ENCODE measurements around the gene NADSYN1. TPM values are rescaled to one million over a fixed set of nuclear protein-coding genes. Genes with fewer than 3 reads are reported as not detected.

NADSYN1 gene
- total RNA-seq, 1 donor from 2014 or later = 55.4 TPM

DNA sequence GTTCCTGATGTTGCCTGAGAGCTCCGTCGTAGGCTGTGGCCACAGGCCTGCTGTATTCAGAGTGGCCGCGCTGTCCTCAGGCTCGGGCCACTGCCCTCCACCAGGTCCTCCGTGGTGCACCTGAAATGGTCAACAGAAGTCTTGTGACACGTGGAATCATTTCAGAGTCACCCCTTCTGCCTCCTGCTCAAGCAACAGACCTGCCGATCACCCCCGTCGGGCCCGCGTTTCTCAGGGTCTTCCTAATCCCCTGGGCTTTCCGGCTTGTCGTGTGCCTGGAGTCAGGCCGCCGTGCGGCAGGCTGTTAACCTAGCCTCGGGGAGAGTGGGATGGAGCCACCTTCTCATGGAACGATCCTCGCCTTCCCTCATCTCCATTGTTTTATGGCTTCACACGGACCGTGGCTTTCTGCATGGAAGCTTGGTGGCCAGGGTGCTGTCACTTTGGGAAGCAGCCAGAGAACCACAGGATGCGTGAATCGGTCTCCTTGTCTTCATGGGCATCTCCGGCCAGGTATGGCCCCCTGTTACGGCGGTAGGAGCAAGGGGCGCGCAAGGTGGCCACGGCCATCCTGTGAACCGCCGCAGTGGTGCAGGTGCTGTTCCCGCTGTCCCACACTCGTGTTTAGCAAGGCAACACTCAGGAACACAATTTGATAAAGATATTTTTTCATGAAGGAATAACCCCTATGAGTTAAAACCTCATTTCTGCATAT, 24.1 kb downstream of the NADSYN1 start:
- H3K27ac Mint-ChIP-seq (ENCODE audit: unreplicated experiment) = no peak overlapping the region
- TF ChIP-seq, protein P1, sequence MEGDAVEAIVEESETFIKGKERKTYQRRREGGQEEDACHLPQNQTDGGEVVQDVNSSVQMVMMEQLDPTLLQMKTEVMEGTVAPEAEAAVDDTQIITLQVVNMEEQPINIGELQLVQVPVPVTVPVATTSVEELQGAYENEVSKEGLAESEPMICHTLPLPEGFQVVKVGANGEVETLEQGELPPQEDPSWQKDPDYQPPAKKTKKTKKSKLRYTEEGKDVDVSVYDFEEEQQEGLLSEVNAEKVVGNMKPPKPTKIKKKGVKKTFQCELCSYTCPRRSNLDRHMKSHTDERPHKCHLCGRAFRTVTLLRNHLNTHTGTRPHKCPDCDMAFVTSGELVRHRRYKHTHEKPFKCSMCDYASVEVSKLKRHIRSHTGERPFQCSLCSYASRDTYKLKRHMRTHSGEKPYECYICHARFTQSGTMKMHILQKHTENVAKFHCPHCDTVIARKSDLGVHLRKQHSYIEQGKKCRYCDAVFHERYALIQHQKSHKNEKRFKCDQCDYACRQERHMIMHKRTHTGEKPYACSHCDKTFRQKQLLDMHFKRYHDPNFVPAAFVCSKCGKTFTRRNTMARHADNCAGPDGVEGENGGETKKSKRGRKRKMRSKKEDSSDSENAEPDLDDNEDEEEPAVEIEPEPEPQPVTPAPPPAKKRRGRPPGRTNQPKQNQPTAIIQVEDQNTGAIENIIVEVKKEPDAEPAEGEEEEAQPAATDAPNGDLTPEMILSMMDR (IDR thresholded peaks at IDR 0.05) = no peak
- no peaks in the 10 kb centered on the region for H3K9me3 Mint-ChIP-seq (ENCODE audit: unreplicated experiment)
- H3K4me3 Mint-ChIP-seq (ENCODE audit: unreplicated experiment) = no peak overlapping the region
- peaks cover 39% of the 10 kb centered on the region for H3K36me3 Mint-ChIP-seq (ENCODE audit: unreplicated experiment)
- DNase-seq (ENCODE audit: extremely low spot score, unreplicated experiment) = no peak
- no peaks in the 10 kb centered on the region for H3K27me3 Mint-ChIP-seq (ENCODE audit: unreplicated experiment)
- H3K4me1 Mint-ChIP-seq (ENCODE audit: unreplicated experiment) = no peaks in the 10 kb centered on the region

DNA sequence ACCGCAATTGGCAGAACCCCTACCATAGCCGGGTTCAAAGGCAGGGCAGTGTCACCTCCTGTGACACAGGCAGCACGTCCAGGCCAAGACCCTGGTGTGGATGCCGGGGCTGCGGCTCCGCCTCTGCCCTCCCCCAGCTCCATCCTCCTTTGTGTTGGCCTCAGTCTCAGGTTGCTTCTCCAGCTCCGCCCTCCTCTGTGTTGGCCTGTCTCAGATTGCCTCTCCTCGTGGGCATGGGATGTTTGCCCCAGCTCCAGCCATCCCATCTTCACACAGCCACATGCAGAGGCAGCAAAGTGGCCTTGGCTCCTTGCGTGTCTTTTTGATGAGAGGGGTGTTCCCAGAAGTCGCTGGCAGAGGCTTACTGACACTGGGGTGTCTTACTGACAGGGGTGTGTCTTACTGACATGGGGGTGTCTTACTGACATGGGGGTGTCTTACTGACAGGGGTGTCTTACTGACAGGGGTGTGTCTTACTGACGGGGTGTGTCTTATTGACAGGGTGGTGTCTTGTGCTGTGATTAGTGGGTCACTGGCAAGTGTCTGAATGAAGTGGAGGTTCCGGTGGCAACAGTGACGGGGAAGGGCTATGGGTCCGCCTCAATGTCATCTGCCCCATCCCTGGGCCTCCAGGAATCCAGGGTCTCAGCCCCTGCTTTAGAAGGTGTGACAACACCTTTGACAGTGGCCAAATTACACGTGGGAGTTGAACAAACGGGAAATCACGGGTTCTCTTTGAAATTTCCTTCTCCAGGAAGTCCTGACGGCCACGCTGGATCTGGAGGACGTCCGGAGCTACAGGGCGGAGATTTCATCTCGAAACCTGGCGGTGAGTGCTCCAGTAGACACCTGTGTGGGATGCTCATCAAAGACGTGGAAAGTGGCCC, 24.9 kb downstream of the NADSYN1 start:
- peaks cover 33% of the 10 kb centered on the region for H3K36me3 Mint-ChIP-seq (ENCODE audit: unreplicated experiment)
- TF ChIP-seq, protein P1 (IDR thresholded peaks at IDR 0.05) = no peak
- H3K4me1 Mint-ChIP-seq (ENCODE audit: unreplicated experiment) = no peaks in the 10 kb centered on the region
- no peaks in the 10 kb centered on the region for H3K27me3 Mint-ChIP-seq (ENCODE audit: unreplicated experiment)
- H3K9me3 Mint-ChIP-seq (ENCODE audit: unreplicated experiment) = no peaks in the 10 kb centered on the region
- no peak overlapping the region for H3K27ac Mint-ChIP-seq (ENCODE audit: unreplicated experiment)
- H3K4me3 Mint-ChIP-seq (ENCODE audit: unreplicated experiment) = no peak overlapping the region
- no peak for DNase-seq (ENCODE audit: extremely low spot score, unreplicated experiment)

DNA sequence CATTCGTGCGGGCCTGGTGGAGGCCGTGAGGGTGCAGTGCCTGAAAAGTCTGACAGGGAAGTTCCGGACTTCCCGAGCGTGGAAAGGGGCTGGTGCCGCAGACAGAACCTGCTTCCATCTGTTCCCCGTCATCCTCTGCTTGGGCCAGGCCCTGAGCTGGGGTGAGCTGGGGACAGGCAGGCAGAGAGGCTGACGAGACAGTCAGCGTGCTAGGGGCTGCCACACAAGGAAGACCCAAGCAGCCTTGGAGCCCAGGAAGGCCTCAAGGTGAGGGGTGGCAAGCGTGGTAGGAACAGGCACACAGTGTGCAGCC, 25.5 kb downstream of the NADSYN1 start:
- H3K4me1 Mint-ChIP-seq (ENCODE audit: unreplicated experiment) = no peaks in the 10 kb centered on the region
- no peak overlapping the region for H3K4me3 Mint-ChIP-seq (ENCODE audit: unreplicated experiment)
- TF ChIP-seq, protein P1 (IDR thresholded peaks at IDR 0.05) = no peak
- H3K9me3 Mint-ChIP-seq (ENCODE audit: unreplicated experiment) = no peaks in the 10 kb centered on the region
- DNase-seq (ENCODE audit: extremely low spot score, unreplicated experiment) = no peak
- no peaks in the 10 kb centered on the region for H3K27me3 Mint-ChIP-seq (ENCODE audit: unreplicated experiment)
- peaks cover 35% of the 10 kb centered on the region for H3K36me3 Mint-ChIP-seq (ENCODE audit: unreplicated experiment)
- H3K27ac Mint-ChIP-seq (ENCODE audit: unreplicated experiment) = no peak overlapping the region

DNA sequence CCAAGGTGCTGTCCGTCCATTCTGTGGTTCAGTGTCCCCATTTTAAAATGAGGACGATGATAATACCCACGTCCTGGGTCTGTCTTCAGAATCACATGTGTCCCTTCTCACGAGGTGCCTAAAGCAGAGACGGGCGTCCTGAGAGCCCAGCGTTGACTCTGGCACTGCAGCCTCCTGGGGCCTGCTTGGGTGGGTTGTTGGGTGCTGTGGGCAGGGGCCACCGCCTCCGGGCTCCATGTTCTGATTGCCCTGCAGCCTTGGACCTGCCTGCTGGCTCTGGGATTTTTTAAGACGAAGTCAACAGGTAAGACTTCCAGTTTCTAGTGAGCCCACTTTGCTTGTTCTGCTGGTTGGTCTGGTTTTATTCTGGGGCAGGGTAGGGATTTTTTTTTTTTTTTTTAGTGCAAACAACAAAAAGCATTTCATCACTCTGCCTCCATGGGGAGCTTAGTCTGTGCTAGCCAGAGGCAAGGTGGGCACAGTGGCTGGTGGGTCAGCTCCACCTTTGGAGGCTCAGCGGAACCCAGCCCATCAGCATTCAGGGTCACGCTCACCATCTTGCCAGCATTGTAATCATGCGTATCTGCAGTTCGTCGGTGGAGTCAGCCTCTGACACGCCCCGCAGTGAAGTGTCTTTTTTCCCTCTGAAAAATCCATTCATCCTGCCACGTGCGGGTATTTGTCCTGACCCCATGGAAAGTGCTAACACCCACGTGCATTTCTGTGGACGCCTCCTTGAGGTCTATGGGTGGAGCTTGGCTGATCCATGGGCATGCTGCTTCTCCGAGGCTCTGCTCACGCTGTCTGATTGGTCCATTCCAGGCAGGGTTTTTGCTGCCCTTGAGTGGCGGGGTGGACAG, 28.3 kb downstream of the NADSYN1 start:
- no peaks in the 10 kb centered on the region for H3K9me3 Mint-ChIP-seq (ENCODE audit: unreplicated experiment)
- TF ChIP-seq, protein P1 (IDR thresholded peaks at IDR 0.05) = no peak
- H3K27me3 Mint-ChIP-seq (ENCODE audit: unreplicated experiment) = no peaks in the 10 kb centered on the region
- H3K36me3 Mint-ChIP-seq (ENCODE audit: unreplicated experiment) = peaks cover 54% of the 10 kb centered on the region
- no peak for DNase-seq (ENCODE audit: extremely low spot score, unreplicated experiment)
- H3K4me1 Mint-ChIP-seq (ENCODE audit: unreplicated experiment) = no peaks in the 10 kb centered on the region
- no peak overlapping the region for H3K27ac Mint-ChIP-seq (ENCODE audit: unreplicated experiment)
- no peak overlapping the region for H3K4me3 Mint-ChIP-seq (ENCODE audit: unreplicated experiment)

Data from osteocyte (in vitro differentiated cells).